K562 (cell line): ENCODE results near the gene DNAJB1. TPM values are rescaled to one million over a fixed set of nuclear protein-coding genes. Genes with fewer than 3 reads are reported as not detected.

ENCODE experiments used
- FOXA1 ChIP-seq: fragments of 450-650 bp; IDR thresholded peaks from 2 replicates; pipeline ENCODE4 v1.6.1; 2016; ENCODE audit warnings: mild to moderate bottlenecking, borderline replicate concordance
- JUN ChIP-seq, 2 experiments: sonication (generic) in 1 of 2; formaldehyde crosslinking in 1 of 2; IDR thresholded peaks; 2 replicates each; pipeline versions ENCODE4 v1.6.1 to v1.8.0; 2012 to 2022; ENCODE audit warnings: borderline replicate concordance in 2 of 2, mild to moderate bottlenecking in 2 of 2, improper control_type of control experiment in 1 of 2, low read depth in 1 of 2, low read length in 1 of 2, missing genetic modification reagents in 1 of 2
- SAP30 ChIP-seq: fragments of 200-600 bp; sonication (generic); IDR thresholded peaks from 2 replicates; pipeline ENCODE4 v1.6.1; 2012; ENCODE audit warnings: borderline replicate concordance, low read depth, mild to moderate bottlenecking, moderate library complexity, low read length, control low read depth, inconsistent platforms; ENCODE audit not compliant: insufficient read depth, poor library complexity, severe bottlenecking
- ZFP36 ChIP-seq: fragments of 150-350 bp; IDR thresholded peaks from 2 replicates; pipeline ENCODE4 v1.6.1; 2018; ENCODE audit warnings: low read length, low read depth; ENCODE audit not compliant: partially characterized antibody
- polyA plus RNA-seq, 8 experiments: library from polyadenylated mRNA; depleted of rRNA in 4 of 8; stranded (reverse) in 5 of 8; unstranded in 3 of 8; fragments of >200 nt; fragmentation: Nextera tagmentation in 2 of 8; fragmentation: Illumina TruSeq in 1 of 8; extraction: Ambion mirVana in 2 of 8; extraction: Trizol in 1 of 8; gene quantifications; 2 replicates each; pipeline versions ENCODE4 v1.2.1 to v1.2.3, GENCODE V29; 2011 to 2014; ENCODE audit warnings: inconsistent platforms in 1 of 8, missing spikeins in 1 of 8
- total RNA-seq, 7 experiments: library from RNA; depleted of rRNA in 6 of 7; stranded (reverse); fragments of >200 nt in 6 of 7; fragmentation: Illumina TruSeq in 2 of 7; extraction: Trizol in 2 of 7; gene quantifications; 2 replicates each; pipeline versions ENCODE4 v1.2.1 to v1.2.3, GENCODE V29; 2011 to 2021; ENCODE audit warnings: low replicate concordance in 1 of 7
- TF ChIP-seq, protein P1 (sequence below), 2 experiments: fragments of 450-650 bp; IDR thresholded peaks; 2 replicates each; pipeline ENCODE4 v1.6.1; 2018; ENCODE audit warnings: mild to moderate bottlenecking in 2 of 2, low read depth in 1 of 2; ENCODE audit not compliant: partially characterized antibody in 2 of 2
- TF ChIP-seq, protein P2 (sequence below): fragments of 250-450 bp; sonication (Bioruptor Pico); IDR thresholded peaks from 2 replicates; pipeline ENCODE4 v1.5.0; 2021

Gene DNAJB1
- total and polyA plus RNA-seq, 9 of the 15 experiments (the other 6 are each of a cell fraction or from before 2014, with no cell fraction given) = 13.2 to 113 (median 62.1) TPM

DNA sequence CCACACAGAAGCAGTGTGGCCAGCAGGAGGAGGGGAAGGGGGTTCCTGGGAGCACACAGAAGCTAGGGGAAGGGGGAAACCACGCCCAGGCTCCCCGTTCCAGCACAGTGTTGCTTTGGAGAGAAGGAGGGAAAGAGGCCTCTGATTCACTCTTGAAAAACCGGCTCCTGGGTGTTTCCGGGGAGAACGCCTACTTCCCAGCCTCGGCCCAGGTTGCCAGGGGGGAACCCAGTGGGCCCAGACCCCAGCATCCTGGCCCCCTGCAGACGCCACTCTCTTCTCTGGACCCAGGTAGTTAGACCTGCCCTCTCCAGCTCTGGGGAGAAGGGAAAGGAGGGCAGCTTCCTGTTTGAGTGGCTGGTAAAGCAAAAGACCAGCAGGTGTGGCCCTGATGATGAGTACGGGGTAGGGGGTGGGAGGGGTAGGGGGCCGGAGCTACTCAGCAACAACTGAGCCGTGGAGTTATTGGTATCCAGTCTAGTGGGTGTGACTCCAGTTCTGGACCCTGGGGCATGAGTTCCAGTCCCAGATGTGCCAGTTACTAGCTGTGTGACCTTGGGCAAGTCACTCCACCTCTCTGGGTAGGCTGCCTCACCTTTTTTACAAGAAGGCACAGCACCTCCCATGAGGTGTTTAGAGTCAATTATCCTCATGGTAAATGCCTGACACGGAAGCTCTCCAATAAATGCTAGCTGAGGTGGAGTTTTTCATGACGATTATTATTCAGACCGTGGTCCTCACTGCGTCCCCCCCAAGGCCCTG is 23.1 kb downstream of the DNAJB1 start (continued):
- TF ChIP-seq, protein P1, sequence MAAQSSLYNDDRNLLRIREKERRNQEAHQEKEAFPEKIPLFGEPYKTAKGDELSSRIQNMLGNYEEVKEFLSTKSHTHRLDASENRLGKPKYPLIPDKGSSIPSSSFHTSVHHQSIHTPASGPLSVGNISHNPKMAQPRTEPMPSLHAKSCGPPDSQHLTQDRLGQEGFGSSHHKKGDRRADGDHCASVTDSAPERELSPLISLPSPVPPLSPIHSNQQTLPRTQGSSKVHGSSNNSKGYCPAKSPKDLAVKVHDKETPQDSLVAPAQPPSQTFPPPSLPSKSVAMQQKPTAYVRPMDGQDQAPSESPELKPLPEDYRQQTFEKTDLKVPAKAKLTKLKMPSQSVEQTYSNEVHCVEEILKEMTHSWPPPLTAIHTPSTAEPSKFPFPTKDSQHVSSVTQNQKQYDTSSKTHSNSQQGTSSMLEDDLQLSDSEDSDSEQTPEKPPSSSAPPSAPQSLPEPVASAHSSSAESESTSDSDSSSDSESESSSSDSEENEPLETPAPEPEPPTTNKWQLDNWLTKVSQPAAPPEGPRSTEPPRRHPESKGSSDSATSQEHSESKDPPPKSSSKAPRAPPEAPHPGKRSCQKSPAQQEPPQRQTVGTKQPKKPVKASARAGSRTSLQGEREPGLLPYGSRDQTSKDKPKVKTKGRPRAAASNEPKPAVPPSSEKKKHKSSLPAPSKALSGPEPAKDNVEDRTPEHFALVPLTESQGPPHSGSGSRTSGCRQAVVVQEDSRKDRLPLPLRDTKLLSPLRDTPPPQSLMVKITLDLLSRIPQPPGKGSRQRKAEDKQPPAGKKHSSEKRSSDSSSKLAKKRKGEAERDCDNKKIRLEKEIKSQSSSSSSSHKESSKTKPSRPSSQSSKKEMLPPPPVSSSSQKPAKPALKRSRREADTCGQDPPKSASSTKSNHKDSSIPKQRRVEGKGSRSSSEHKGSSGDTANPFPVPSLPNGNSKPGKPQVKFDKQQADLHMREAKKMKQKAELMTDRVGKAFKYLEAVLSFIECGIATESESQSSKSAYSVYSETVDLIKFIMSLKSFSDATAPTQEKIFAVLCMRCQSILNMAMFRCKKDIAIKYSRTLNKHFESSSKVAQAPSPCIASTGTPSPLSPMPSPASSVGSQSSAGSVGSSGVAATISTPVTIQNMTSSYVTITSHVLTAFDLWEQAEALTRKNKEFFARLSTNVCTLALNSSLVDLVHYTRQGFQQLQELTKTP (IDR thresholded peaks at IDR 0.05; ENCODE audit: low read depth in 1 of 2, partially characterized antibody in 2 of 2) = no peak
- TF ChIP-seq ZFP36 (peak; percentile 74), JUN (IDR thresholded peaks at IDR 0.05; ENCODE audit: borderline replicate concordance, low read depth, low read length) (no peak), JUN (CRISPR knock-in tag; IDR thresholded peaks at IDR 0.05; ENCODE audit: borderline replicate concordance) (no peak), SAP30 (no peak), FOXA1 (no peak)
- TF ChIP-seq, protein P2, sequence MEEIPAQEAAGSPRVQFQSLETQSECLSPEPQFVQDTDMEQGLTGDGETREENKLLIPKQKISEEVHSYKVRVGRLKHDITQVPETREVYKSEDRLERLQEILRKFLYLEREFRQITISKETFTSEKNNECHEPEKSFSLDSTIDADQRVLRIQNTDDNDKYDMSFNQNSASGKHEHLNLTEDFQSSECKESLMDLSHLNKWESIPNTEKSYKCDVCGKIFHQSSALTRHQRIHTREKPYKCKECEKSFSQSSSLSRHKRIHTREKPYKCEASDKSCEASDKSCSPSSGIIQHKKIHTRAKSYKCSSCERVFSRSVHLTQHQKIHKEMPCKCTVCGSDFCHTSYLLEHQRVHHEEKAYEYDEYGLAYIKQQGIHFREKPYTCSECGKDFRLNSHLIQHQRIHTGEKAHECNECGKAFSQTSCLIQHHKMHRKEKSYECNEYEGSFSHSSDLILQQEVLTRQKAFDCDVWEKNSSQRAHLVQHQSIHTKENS (CRISPR knock-in tag) = no peak
